ENCODE results near the gene TRIM66. TPM values are rescaled to one million over a fixed set of nuclear protein-coding genes. Genes with fewer than 3 reads are reported as not detected.

TRIM66 gene
- total RNA-seq, 3 donors from 2014 or later = 9.6 to 21.3 (median 15.9) TPM

GRCh38 chr11:8693010-8693551, 10.6 kb upstream of the TRIM66 start:
- no peak for TF ChIP-seq CTCF (IDR thresholded peaks at IDR 0.05)

GRCh38 chr11:8692417-8692816, 10.0 kb upstream of the TRIM66 start:
- no peak overlapping the region for H3K4me3 ChIP-seq
- no peaks in the 10 kb centered on the region for H3K9me3 ChIP-seq
- no peak for TF ChIP-seq CTCF (IDR thresholded peaks at IDR 0.05)
- H3K36me3 ChIP-seq (ENCODE audit: low read depth) = peaks cover 4% of the 10 kb centered on the region
- ATAC-seq (no peak), DNase-seq (no peak)
- intact Hi-C loops (cut with DNase I, micrococcal nuclease) = no loop called here
- H3K4me1 ChIP-seq (ENCODE audit: low read depth) = peaks cover 13% of the 10 kb centered on the region

More at GRCh38 chr11:8693010-8693551, 10.6 kb upstream of the TRIM66 start:
- Histone ChIP-seq H3K4me3 (no peak overlapping the region), H3K9me3 (no peaks in the 10 kb centered on the region), H3K36me3 (ENCODE audit: low read depth) (peaks cover 4% of the 10 kb centered on the region), H3K4me1 (ENCODE audit: low read depth) (peaks cover 6% of the 10 kb centered on the region)
- no peak for DNase-seq
- intact Hi-C loops (cut with DNase I, micrococcal nuclease) = no loop called here
- ATAC-seq = no peak

- DNase-seq = no peak
- H3K4me3 ChIP-seq = no peak overlapping the region
- no peaks in the 10 kb centered on the region for H3K9me3 ChIP-seq
- no peak for TF ChIP-seq CTCF (IDR thresholded peaks at IDR 0.05)
- intact Hi-C loops (cut with DNase I, micrococcal nuclease) = no loop called here
- H3K4me1 ChIP-seq (ENCODE audit: low read depth) = peaks cover 15% of the 10 kb centered on the region
- no peak for ATAC-seq
- peaks cover 4% of the 10 kb centered on the region for H3K36me3 ChIP-seq (ENCODE audit: low read depth)
Observed at GRCh38 chr11:8691601-8692000, 9.1 kb upstream of the TRIM66 start.

GRCh38 chr11:8690374-8691342, 8.2 kb upstream of the TRIM66 start:
- no peak for TF ChIP-seq CTCF (IDR thresholded peaks at IDR 0.05)
- Histone ChIP-seq H3K36me3 (ENCODE audit: low read depth) (peaks cover 4% of the 10 kb centered on the region), H3K4me1 (ENCODE audit: low read depth) (peaks cover 15% of the 10 kb centered on the region), H3K9me3 (no peaks in the 10 kb centered on the region), H3K4me3 (no peak overlapping the region)
- intact Hi-C loops (cut with DNase I, micrococcal nuclease) = no loop called here
- DNase-seq (no peak), ATAC-seq (no peak)

GRCh38 chr11:8689726-8690255, 7.3 kb upstream of the TRIM66 start:
- Histone ChIP-seq H3K36me3 (ENCODE audit: low read depth) (peaks cover 4% of the 10 kb centered on the region), H3K9me3 (no peaks in the 10 kb centered on the region), H3K4me3 (no peak overlapping the region), H3K4me1 (ENCODE audit: low read depth) (peaks cover 15% of the 10 kb centered on the region)
- DNase-seq (no peak), ATAC-seq (no peak)
- intact Hi-C loops (cut with DNase I, micrococcal nuclease) = loop anchor here in 1 of 2 donors (5.0 kb wide), 1 partner anchor 118 kb away; no protein-coding TSS in a partner anchor
- no peak for TF ChIP-seq CTCF (IDR thresholded peaks at IDR 0.05)

All from mucosa of descending colon (tissue), 3 donors.